Stimulated activated CD8-positive, alpha-beta memory T cell treated with anti-CD3 and anti-CD28 coated beads, Interleukin-12 subunit alpha, Interleukin-12 subunit beta, amount 100 ng/mL, for 4 hours (primary cell): ENCODE results near the gene MTMR1.

Source experiments
- DNase-seq: peaks from one replicate; pipeline ENCODE4 v3.0.0-alpha.2; 2020; ENCODE audit warnings: low read depth

The MTMR1 gene

DNA sequence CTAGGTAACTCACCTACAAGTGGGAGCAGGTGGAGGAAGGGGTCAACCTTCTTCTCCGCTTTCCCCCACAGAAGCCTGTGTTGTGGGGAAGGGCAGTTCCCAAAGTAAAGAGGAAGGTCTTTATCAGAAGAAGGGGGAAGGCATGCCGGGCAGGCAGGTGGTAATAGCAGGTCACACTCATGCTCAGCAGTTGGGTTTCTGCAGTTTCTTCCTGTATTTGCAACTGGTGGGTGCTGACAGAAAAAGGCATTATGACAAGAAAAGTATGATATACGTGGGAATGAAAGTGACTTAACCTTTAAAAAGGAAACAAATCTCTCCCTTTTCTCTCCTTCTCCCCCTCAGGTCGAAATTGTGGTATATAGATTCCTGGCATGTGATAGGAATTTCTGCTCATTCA is 3.7 kb downstream of the MTMR1 start:
- DNase-seq = no peak

DNA sequence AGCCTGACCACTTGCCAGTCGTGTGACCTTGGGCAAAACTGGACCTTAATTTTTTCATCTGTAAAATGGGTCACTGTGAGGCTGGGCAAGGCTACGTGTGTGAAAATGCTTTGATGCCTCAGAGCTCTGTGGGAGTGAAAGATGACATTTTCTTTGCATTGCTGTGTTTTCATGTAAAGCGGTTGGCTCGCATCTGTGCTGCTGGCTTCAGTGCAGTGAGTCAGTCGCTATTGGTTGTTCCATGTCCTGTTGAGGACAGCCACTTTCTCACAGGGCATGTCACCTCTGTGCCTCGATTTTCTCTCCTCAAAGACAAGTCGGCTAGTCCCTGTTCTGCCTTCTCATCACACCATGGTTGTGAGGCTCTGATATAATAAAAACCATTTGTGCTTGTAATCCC is 4.4 kb downstream of the MTMR1 start:
- no peak for DNase-seq

DNA sequence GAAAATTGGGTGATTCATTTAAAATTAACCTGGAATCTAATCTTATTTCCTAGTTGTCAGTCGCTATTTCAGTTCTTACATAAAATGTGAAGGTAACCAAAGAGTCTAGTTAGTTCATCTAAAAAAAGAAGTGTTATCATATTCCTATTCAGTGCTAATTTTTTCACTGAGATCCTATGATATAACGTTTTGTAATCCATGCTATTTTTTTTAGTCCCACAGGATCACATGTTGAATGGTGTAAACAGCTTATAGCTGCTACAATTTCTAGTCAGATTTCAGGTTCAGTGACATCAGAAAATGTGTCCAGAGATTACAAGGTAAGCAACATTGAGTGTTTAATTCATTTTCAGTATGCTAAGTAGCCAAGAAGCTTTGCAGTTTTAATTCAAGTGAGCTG is 5.8 kb downstream of the MTMR1 start:
- DNase-seq = no peak

DNA sequence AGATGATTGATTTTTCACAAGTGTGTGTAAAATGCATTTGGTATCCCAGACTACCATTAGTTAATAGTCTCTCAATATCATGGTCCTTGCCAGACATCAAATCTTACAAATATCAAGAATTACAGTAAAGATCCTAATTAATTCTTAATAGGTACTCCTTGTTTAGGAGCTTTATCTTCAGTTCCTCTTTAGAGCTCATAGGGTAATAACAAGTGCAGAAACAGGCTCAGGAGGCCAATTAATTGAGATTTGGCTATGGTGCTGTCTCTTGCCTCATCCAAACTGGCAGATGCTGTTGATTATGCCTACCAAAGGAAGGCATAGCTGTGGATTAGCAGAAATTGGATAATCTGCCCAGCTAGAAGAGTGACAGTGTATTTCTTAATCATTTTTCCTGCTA is 6.9 kb downstream of the MTMR1 start:
- DNase-seq = no peak

DNA sequence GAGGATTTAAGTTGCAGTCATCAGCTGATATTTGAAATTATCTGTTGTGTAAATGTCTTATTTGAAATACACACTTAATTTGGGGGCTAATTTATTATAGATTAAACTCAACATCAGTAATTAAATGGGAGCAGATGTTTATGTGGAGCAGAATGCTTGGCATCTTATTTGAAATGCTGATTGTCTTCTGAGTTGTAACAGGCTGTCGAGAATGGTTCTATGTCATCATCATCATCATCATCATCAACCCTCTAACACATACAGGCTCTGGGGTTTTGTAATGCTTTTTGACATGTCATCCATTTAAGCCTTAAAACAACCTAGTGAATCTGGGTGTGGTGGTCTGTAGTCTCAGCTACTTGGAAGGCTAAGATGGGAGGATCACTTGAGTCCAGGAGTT is 8.2 kb downstream of the MTMR1 start:
- no peak for DNase-seq

DNA sequence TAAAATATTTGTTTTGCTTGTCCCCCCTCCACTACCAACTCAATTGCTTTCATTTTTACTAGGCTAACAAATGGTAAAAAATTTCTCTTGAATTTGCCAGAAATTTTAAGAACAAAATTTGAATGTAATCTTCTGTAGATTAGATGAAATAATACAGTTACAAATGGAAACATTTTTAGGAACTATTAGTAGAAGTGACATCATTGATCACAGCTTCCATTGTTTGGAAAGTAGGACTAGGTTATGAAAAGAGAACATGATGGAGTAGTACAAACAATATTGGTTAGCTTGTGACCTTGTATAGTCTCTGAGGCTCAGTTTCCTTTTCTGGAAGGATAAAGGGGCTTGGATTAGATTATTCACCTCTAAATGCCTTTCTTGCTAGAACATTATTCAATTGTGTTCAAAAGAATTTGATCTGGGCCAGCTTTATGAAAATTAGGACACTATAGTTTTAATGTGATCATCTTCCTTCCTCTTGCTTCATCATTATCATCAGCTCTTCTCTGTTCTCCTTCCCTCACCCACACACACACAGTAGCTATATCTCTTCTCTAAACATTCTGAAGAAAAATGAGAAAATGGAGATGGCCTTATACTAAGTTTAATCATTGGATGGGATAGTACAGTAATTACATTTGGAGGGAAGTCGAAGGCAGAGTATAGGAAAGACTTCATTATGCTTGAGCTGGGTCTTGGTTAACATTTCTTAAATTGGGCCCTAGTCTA is 9.9 kb downstream of the MTMR1 start:
- DNase-seq = no peak

DNA sequence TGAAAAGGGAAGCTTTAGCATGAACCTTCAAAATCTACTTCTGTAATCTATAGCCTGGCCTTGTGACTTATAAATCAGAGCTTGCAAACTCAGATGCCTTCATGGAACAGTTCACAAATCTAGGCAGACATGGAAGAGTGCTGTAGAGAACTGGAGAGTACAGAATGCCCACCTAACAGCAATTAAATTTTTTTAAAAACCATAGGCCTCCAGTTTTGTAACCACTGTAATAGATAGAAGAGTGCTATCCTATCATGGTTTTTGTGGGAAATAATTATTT is 10.4 kb downstream of the MTMR1 start:
- DNase-seq = no peak

DNA sequence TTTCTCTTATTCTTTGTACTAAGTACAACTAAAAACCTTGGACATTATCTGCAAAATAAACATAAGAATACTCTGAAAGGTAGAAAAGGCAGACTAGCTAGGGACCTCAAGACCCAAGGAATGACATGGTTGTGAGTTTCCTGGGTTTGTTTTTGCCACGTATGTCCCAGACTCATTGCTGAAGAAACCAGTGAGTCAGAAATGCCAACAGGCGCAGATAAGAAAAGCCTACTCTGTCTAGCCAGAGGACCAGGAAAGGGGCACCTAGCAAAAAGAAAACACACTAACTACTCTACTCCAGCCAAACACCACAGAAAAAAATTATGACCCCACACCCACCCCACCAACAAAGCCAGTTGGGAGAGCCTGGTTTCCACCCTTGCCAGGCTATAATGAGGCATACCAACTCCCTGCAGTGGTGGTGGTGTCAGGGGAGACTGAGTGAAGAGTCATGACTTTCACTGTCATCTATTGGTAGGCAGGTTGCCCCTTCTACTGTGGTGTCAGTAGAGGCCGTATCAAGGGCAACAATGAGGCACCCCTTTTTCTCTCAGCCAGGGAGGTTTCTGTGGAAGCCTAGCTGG is 10.9 kb downstream of the MTMR1 start:
- no peak for DNase-seq

DNA sequence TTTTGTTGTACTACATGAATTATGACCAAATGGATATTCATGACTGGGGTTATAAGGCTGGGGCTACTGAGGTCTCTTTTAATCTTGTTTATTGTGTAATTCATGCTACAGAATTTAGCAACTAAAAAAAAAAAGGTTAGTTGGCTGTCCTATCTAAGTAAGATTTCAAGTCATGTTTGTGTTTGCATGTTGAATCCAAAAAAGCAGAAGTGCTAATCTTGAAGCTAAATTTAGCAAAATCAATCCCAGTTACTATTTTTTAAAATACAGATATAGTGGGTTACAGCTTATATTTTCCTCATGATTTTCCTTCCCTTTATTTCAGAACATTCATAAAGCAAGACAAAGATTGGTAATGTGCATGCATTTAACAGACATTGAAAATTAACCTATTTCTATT is 19.4 kb downstream of the MTMR1 start:
- no peak for DNase-seq

DNA sequence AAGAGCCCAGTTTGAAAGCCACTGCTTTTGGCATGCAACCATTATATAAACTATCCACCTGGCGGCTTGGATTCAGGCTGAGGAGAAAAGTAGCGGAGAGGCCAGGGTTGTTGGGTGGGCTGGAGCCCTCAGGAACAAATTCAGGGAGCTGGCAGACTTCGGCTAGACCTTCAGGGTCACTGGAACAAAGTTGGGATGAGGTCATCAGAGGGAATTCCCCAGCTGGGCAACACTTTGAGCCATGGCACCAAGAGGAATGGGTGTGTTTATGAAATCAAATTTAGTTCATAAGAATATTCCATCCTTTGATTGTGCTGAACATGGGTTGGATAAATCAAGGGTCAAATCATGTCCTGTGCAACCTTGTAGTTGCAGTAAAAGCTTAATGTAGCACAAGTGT is 22.0 kb downstream of the MTMR1 start:
- DNase-seq = no peak

DNA sequence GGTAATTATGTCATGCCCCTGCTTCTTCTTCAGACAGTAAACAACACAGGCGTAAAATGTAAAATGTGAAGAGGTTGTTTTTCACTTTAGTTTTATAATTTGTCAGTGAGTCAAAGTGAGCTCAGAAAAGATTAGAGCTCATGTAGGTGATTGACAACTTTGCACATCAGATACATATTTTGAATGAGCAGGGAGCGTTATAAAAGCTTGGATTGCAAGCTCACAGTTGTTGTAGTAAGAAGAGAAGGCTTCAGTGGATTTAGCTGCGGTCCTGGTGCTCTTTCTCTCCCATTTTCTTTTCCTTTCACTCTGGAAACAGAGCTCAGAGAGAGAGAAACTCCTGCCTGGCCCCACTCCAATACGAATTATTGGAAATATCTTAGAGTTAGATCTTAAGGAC is 26.4 kb downstream of the MTMR1 start:
- DNase-seq = no peak

DNA sequence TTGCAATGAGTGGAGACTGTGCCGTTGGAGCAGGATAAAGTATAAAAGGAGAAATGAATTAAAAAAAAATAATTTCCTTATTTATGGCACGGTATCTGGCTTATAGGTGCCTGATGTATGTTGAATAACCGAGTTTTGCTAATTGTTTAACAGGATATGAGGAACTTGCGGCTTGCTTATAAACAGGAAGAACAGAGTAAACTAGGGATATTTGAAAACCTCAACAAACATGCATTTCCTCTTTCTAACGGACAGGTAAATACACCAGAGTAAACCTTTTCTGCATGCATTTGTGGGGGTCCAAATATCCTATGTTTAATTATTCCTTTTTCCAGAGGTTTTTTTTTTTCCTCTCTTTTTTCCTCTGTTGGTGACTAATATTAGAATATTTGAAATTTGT is 36.8 kb downstream of the MTMR1 start:
- no peak for DNase-seq

DNA sequence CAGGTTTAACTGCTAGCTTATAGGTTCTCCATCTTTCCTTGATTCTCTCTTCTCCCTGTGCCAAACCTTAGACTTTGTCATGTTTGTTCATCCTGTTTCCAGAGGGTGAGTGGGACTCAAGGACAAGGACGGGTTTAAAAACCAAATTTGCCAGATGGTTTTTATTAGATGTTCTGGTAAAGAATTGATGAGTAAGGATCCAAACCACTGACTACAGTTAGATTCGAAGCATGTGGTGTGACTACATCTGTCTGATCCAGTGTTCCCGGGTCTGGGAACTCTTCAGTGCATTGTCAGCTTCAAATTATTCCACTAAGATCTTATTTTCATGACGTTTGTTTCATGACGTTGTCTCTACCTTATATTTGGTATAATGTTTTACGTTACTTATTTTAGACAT is 37.5 kb downstream of the MTMR1 start:
- DNase-seq = no peak

DNA sequence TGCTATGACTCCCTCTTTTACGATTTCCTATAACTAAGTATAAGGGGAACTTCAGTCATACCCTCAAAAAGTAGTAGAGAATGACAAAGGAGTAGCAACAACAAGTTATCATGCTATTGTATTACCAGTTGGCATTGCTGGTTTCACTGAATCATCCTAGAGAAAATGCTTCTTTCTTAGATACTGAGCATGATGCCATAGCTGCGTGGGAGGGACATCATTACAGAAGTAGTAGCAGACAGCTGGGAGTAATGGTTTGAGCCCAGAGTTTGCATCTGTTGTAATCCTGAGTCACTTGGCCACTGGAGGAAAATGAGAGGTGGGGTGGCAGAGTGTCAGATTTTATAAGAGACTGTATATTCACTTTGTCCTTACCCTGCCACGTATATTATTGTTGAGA is 38.6 kb downstream of the MTMR1 start:
- DNase-seq = no peak

DNA sequence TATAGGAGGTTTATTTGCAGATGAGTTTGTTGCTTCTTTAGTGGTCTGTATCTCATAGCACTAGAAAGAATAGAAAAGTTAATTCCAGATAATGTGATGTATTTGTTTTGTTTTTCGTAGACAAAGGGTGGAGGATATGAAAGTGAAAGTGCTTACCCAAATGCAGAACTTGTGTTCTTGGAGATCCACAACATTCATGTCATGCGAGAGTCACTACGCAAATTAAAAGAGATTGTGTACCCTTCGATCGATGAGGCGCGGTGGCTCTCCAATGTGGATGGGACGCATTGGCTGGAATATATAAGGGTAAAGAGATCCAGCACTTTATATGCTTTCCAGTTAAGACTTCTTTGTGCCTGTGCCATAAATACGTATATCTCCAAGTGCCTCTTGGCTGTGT is 43.3 kb downstream of the MTMR1 start:
- no peak for DNase-seq

DNA sequence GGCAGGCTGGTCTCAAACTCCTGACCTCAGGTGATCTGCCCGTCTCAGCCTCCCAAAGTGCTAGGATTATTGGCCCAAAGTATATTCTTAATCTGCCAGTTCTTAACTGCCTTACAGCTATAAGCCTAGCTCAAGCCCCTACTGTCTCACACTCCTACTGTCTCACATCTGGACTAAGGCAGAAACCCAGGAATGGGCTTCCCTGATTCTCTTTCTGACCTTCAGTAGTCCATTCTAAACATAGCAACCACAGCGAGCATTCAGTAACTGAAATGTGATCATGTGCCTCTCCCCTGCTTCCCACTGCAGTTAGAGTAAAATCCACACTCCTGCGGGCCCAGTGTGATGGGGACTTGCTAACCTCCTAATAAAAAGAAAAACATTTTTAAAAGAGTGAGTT is 58.9 kb downstream of the MTMR1 start:
- DNase-seq = no peak

DNA sequence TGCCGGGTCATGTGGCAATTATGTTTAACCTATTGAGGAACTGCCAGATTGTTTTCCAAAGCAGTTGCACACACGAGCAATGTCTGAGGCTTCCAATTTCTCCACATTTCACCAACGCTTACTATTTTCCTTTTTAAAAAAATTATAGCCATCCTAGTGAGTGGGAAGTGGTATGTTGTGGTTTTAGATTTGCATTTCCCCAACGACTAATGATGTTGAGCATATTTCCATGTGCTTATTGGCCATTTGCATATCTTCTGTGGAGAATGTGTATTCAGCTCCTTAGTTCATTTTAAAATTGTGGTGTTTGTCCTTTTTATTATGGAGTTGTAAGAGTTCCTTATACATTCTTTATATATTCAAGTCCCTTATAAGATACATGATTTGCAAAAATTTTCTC is 60.2 kb downstream of the MTMR1 start:
- DNase-seq = no peak

DNA sequence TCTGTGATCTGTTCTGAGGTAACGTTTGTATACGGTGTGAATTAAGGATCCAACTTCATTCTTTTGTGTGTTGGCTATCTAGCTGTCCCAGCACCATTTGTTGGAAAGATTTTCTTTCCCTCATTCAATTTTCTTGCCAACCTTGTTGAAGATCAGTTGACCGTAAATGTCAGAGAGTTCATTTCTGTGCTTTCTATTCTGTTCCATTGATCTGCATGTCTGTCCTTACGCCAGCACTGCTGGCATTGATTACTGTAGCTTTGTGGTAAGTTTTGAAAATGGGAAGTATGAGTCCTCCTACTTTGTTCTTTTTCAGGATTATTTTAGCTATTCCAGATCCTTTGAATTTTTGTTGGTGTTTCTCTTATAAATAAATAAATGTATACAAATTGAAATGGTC is 60.8 kb downstream of the MTMR1 start:
- DNase-seq = no peak

DNA sequence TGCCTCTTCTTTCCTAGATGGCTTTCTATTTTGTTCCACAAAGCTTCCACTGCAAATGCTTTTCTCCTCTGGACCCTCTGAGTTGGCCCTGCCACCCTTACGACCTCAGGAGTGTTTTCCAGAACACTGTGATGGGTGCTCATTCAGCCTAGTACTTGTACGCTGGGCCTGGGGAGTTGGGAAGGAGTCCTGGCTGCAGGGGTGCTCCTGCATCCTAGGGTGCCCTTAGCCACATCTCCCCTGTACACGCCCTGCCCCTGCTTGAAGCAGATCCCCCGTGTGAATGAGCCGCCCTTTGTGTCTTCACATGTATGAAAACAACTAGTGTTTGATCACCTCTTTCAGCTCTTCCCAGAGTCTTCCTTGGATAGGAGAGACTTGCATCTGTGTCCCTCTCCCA is 64.2 kb downstream of the MTMR1 start:
- no peak for DNase-seq

DNA sequence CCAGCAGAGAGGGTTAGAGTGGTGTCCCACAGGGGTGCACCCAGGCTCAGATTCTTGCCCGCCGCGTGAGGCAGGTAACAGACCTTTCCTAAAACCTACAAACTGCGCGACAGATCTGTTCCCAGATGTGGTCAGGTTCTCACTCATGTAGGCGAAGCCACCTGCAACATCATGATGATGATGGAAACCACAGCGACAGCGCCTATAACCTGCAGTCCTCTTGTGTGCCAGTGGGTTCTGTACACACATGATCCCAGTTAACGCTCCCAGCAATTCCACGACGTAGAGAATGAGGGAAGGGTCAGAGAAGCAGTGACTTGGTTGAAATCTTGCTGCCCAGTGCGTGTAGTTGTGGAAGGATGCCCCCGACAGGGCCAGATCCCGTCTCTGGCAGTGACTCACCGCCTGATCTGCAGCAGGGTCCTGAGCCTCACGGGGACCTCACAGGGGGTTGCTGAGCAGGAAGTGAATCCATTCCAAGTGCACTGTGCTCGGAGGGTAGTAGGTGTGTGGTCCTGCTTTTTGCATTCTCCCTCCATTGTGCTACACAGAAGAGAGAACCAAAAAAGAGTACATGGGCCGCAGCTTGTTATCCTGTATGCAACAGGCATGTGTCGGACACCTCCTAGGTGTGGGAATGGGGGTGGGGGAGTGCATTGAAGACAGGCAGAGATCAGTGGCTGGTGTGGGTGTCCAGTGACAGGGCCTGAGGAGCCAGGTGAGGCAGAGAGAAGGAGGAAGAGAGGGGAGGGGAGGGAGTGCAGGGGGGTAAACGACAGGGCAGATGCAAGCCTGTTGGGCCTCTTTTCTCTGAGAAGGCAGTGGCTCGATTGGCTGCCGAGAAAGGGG is 66.6 kb downstream of the MTMR1 start:
- DNase-seq = no peak

DNA sequence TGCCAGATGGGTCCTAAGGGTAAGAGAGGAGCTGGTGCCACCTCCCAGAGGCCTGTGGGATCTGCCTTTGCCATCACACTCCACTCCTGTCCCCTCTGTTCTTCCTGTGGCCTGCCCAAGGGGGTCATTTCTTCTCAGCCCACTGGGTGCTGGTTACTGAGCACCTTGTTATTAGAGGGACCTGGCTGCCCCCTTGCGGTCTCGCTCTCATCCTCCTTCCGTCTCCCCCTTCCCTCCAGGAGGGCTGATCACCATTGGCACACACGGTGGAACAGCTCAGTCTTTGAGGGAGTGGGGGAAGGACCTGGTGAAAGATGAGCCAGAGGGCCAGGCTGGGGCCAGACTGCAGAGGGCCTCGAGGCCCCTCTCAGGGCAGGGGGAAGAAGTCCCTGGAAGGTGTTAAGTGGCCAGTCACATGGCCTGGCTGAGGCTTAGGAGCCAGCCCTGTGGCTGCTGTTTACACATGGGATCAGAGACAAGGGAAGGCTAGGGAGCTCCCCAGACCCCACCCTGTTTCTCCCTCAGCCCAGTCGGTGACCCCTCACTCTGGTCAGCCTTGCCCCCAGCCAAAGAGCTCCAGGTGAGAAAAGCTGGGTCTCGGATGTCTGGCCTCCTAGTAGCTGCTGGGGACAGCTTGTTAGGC is 68.1 kb downstream of the MTMR1 start:
- DNase-seq = no peak

DNA sequence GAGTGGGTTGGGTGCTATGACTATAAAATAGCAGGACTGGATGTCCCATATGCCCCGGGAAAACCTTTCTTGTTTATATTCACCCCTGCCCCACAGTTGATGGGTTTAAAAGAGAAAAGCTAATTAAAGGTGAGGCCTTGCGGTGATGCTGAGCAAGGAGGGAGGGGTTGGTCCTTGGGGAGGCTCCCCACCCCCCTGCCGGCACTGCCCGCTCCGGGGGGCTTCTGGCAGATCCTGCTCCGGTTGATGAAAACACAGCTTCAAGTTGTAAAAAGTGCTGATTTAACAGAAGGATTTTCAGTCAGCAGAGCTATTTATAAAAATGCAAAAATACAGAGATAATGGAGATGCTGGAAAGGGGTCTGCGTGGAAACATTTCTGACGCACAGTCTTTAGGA is 68.6 kb downstream of the MTMR1 start:
- DNase-seq = no peak
